GM12878 (cell line): ENCODE data around the gene ARHGAP26. TPM values are rescaled to one million over a fixed set of nuclear protein-coding genes. Genes with fewer than 3 reads are reported as not detected.

Experiments used
- ATAC-seq: fragments of 200-7000 bp; cut with Tn5 transposase; 3 replicates; pipeline ENCODE4 v1.9.1; 2020; ENCODE audit warnings: mild to moderate bottlenecking, moderate library complexity
- BruUV-seq: library from RNA; stranded (reverse); fragments of 400-500 nt; replicated peaks from 2 replicates; lab custom pipeline; 2021; lab: Mats Ljungman, UMichigan
- CTCF ChIA-PET: fragments of 300-600 bp; sonication (Branson Sonifier 250); formaldehyde crosslinking; extraction: SDS; loops from one replicate; lab custom pipeline; 2021; ENCODE audit warnings: inconsistent platforms; lab: Yijun Ruan, JAX
- POLR2A ChIA-PET: fragments of 350-600 bp; formaldehyde crosslinking; extraction: SDS; loops from one replicate; lab custom pipeline; 2021; ENCODE audit warnings: inconsistent platforms; lab: Charles Lee
- RAD21 ChIA-PET: fragments of 300-600 bp; sonication (Branson Sonifier 250); formaldehyde crosslinking; loops from one replicate; lab custom pipeline; 2023; ENCODE audit warnings: antibody characterized with exemption; ENCODE audit not compliant: unreplicated experiment; lab: Charles Lee
- SMC1A ChIA-PET: fragments of 300-600 bp; sonication (Branson Sonifier 250); formaldehyde crosslinking; loops from one replicate; lab custom pipeline; 2023; ENCODE audit not compliant: unreplicated experiment, uncharacterized antibody; lab: Charles Lee
- DNase-seq: peaks from one replicate; pipeline ENCODE4 v3.0.0-alpha.2; 2011; ENCODE audit warnings: low read depth, low spot score
- FAIRE-seq: peaks from 3 replicates; lab custom pipeline; 2011; peaks lifted over from hg19 to GRCh38; lab: Jason Lieb, UNC
- H2AFZ ChIP-seq: 2 replicates; pipeline ENCODE4 v1.6.0; 2011; ENCODE audit warnings: low read depth, low read length, control low read depth; ENCODE audit not compliant: control insufficient read depth
- H3K27ac ChIP-seq: 2 replicates; pipeline ENCODE4 v1.5.1; 2011; ENCODE audit warnings: control low read depth; ENCODE audit not compliant: control insufficient read depth, insufficient read depth
- H3K27me3 ChIP-seq, 2 experiments: replicated peaks in 1 of 2; 2 replicates each; pipeline versions ENCODE4 v1.6.0 to v1.6.1; 2011; ENCODE audit warnings: low read length in 1 of 2; ENCODE audit not compliant: control insufficient read depth in 2 of 2, insufficient read depth in 2 of 2
- H3K36me3 ChIP-seq, 2 experiments: 2 replicates each; pipeline ENCODE4 v1.5.1; 2011; ENCODE audit warnings: low read length in 1 of 2; ENCODE audit not compliant: control insufficient read depth in 2 of 2, insufficient read depth in 2 of 2
- H3K4me1 ChIP-seq: 2 replicates; pipeline ENCODE4 v1.6.1; 2011; ENCODE audit warnings: mild to moderate bottlenecking, low read length, moderate library complexity, mixed read lengths; ENCODE audit not compliant: control insufficient read depth, insufficient read depth
- H3K4me2 ChIP-seq: 2 replicates; pipeline ENCODE4 v1.6.0; 2011; ENCODE audit warnings: control low read depth; ENCODE audit not compliant: control insufficient read depth, insufficient read depth
- H3K4me3 ChIP-seq: fragments of 200-600 bp; sonication (generic); 2 replicates; pipeline ENCODE4 v1.5.1; 2016
- H3K79me2 ChIP-seq: 2 replicates; pipeline ENCODE4 v1.6.0; 2011; ENCODE audit warnings: low read length; ENCODE audit not compliant: control insufficient read depth, insufficient read depth
- H3K9ac ChIP-seq: 2 replicates; pipeline ENCODE4 v1.8.0; 2011; ENCODE audit warnings: low read length, control low read depth, mixed read lengths; ENCODE audit not compliant: control insufficient read depth, insufficient read depth
- H3K9me3 ChIP-seq: replicated peaks from 3 replicates; pipeline ENCODE4 v1.5.1; 2011; ENCODE audit warnings: mild to moderate bottlenecking, low read length; ENCODE audit not compliant: control insufficient read depth, insufficient read depth
- H4K20me1 ChIP-seq: 2 replicates; pipeline ENCODE4 v1.6.0; 2011; ENCODE audit not compliant: control insufficient read depth, insufficient read depth
- MLLT1 ChIP-seq: fragments of 450-650 bp; IDR thresholded peaks from 2 replicates; pipeline ENCODE4 v1.6.1; 2016; ENCODE audit warnings: mild to moderate bottlenecking
- PRDM15 ChIP-seq: fragments of 450-650 bp; formaldehyde crosslinking; IDR thresholded peaks from 2 replicates; pipeline ENCODE4 v1.4.0; 2020; ENCODE audit warnings: mild to moderate bottlenecking, moderate library complexity
- ZNF217 ChIP-seq: fragments of 450-650 bp; IDR thresholded peaks from 2 replicates; pipeline ENCODE4 v1.6.1; 2017; ENCODE audit warnings: antibody characterized with exemption, mild to moderate bottlenecking
- WGBS: methylation state at CpG from one replicate; pipeline ENCODE4 v1.1.6; 2016; ENCODE audit warnings: low lambda C conversion rate; ENCODE audit not compliant: insufficient replicate concordance, insufficient coverage; ENCODE audit errors: missing lambda C conversion rate; 5-methylcytosine and 5-hydroxymethylcytosine counted together
- in situ Hi-C: fragments of 300-500 bp; cut with MboI; formaldehyde crosslinking; loops from 9 replicates; pipeline ENCODE4 v1.14.3; 2018; ENCODE audit warnings: mixed read lengths
- intact Hi-C: fragments of 100-400 bp; cut with micrococcal nuclease; formaldehyde crosslinking; loops from one replicate; pipeline ENCODE4 v1.14.2; 2022; ENCODE audit not compliant: unreplicated experiment
- polyA plus RNA-seq, 11 experiments: library from polyadenylated mRNA; depleted of rRNA in 4 of 11; unstranded in 6 of 11; stranded (reverse) in 5 of 11; fragments of >200 nt; fragmentation: Nextera tagmentation in 4 of 11; fragmentation: Illumina TruSeq in 1 of 11; extraction: Ambion mirVana in 4 of 11; extraction: Trizol in 1 of 11; gene quantifications; 1 replicate in 1 of 11; 2 replicates in 10 of 11; pipeline versions ENCODE4 v1.2.1 to v1.2.3, GENCODE V29; 2011 to 2016; ENCODE audit warnings: inconsistent platforms in 2 of 11, missing spikeins in 2 of 11, low read depth in 1 of 11
- total RNA-seq, 4 experiments: library from RNA; depleted of rRNA in 3 of 4; stranded (reverse); fragments of >200 nt in 3 of 4; fragmentation: Illumina TruSeq in 1 of 4; extraction: Trizol in 1 of 4; gene quantifications; 2 replicates each; pipeline versions ENCODE4 v1.2.1 to v1.2.3, GENCODE V29; 2013 to 2021
- TF ChIP-seq, protein P1 (sequence below): fragments of 450-650 bp; IDR thresholded peaks from 2 replicates; pipeline ENCODE4 v1.6.1; 2017; ENCODE audit warnings: mild to moderate bottlenecking, moderate library complexity

The ARHGAP26 gene
- total and polyA plus RNA-seq, 10 of the 15 experiments (the other 5 are each of a cell fraction or from before 2014, with no cell fraction given) = 9.4 to 41.5 (median 19.3) TPM

DNA sequence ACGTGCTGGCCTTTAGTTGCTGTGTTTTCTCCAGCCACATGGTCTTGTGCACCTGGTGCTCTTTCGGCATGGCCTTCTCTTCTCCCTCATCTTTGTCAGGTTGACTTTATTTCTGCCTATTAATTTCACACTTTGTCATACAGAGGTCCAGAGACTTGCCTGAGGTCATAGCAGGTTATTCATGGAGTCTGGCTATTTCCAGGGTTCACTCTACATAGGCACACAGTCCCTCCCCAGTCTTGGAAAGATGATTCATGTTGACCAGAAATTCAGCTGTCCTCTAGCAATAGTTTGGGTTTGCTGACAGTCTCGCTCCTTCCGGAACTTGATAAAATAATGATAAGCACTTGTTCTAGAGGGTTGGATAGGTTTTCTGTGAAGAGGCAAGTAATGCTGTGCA is 81.6 kb downstream of the ARHGAP26 start:
- H3K27me3 ChIP-seq = no peaks in the 10 kb centered on the region
- no peaks in the 10 kb centered on the region for H4K20me1 ChIP-seq
- ChIA-PET POLR2A (no interaction called here), CTCF (interaction anchor here (1.5 kb wide), 1 partner anchor 139 kb away, joined by 3 read pairs; no protein-coding TSS in a partner anchor), SMC1A (no interaction called here), RAD21 (no interaction called here)
- in situ Hi-C loops = no loop called here
- H3K4me3 ChIP-seq = no peak overlapping the region
- DNase-seq (no peak), FAIRE-seq (no peak), ATAC-seq (no peak)
- H3K9ac ChIP-seq = no peak overlapping the region
- no peaks in the 10 kb centered on the region for H3K36me3 ChIP-seq
- no peak overlapping the region for H3K4me2 ChIP-seq
- WGBS = 67% methylated on average over 4 of the region's 4 CpGs
- BruUV-seq = no TSS peak
- no peak overlapping the region for H2AFZ ChIP-seq
- intact Hi-C loops = no loop called here
- H3K79me2 ChIP-seq = no peaks in the 10 kb centered on the region
- no peak overlapping the region for H3K27ac ChIP-seq
- H3K9me3 ChIP-seq = no peaks in the 10 kb centered on the region
- no peaks in the 10 kb centered on the region for H3K4me1 ChIP-seq
- TF ChIP-seq, protein P1, sequence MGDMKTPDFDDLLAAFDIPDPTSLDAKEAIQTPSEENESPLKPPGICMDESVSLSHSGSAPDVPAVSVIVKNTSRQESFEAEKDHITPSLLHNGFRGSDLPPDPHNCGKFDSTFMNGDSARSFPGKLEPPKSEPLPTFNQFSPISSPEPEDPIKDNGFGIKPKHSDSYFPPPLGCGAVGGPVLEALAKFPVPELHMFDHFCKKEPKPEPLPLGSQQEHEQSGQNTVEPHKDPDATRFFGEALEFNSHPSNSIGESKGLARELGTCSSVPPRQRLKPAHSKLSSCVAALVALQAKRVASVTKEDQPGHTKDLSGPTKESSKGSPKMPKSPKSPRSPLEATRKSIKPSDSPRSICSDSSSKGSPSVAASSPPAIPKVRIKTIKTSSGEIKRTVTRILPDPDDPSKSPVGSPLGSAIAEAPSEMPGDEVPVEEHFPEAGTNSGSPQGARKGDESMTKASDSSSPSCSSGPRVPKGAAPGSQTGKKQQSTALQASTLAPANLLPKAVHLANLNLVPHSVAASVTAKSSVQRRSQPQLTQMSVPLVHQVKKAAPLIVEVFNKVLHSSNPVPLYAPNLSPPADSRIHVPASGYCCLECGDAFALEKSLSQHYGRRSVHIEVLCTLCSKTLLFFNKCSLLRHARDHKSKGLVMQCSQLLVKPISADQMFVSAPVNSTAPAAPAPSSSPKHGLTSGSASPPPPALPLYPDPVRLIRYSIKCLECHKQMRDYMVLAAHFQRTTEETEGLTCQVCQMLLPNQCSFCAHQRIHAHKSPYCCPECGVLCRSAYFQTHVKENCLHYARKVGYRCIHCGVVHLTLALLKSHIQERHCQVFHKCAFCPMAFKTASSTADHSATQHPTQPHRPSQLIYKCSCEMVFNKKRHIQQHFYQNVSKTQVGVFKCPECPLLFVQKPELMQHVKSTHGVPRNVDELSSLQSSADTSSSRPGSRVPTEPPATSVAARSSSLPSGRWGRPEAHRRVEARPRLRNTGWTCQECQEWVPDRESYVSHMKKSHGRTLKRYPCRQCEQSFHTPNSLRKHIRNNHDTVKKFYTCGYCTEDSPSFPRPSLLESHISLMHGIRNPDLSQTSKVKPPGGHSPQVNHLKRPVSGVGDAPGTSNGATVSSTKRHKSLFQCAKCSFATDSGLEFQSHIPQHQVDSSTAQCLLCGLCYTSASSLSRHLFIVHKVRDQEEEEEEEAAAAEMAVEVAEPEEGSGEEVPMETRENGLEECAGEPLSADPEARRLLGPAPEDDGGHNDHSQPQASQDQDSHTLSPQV = no peak
- TF ChIP-seq MLLT1 (no peak), ZNF217 (no peak), PRDM15 (CRISPR knock-in tag) (no peak)
